Measurements from ENCODE around the gene ODAD4.

The ODAD4 gene

DNA sequence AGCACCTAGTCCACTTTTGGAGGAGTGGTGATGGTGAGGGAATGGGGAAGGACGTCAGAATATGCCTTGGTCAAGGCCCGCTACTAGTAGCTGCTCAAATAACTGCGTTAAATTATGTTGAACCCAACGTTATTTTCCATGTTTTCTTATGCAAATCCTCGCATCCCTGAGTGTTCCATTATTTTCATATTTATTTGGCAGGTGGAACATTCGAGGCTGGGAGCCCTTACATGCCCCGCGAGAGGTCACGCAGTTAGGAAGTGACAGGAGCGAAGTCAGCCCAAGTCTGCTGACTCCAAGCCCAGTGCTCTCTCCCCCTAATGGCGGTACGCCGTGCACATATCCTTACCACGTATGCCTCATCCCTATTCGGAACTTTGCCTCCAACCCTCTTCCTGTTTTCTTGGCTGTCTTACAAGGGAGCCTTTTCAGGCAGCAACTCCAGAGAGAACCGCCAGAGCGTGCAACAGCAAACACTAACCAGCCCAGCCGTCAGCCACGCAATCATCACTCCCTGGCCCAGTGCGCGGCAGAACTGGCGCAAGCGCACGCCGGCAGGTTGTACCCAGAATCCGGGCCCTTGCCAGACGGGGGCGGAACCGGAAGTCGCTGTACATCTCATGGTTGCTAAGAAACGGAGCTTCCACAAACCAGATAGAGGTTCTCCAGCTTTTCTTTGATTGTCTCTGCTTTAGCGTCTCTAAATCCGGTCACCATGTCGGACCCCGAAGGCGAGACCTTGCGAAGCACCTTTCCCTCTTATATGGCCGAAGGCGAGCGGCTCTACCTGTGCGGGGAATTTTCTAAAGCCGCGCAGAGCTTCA lies at the start of gene ODAD4:
Gene ODAD4 (plus strand): TSS at position 609 of the 824 bp plus-strand sequence. CDS start 107 bp downstream, at position 716.
- peak; percentile 97 for DNase-seq (ENCODE audit: low spot score)

DNA sequence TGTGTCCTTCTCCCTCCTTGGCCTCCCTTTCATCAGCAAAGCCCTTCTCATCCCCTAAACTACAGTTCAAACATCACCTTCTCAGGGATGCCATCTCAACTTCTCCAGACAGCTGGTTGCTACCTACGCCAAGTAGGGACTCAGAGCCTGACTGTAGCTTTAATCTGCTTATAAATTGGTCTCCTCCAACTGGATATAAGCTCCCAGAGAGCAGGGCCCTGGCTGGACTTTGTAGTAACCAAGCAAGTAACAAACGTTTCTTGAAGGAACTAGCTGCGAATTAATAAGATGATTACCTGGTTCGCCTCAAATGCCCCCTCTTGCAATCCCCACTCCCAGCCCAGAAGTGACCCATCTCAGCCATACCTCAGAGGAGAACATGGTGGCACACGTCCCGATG lies 47.7 kb upstream of the ODAD4 start:
- no peak for DNase-seq (ENCODE audit: low spot score)

DNA sequence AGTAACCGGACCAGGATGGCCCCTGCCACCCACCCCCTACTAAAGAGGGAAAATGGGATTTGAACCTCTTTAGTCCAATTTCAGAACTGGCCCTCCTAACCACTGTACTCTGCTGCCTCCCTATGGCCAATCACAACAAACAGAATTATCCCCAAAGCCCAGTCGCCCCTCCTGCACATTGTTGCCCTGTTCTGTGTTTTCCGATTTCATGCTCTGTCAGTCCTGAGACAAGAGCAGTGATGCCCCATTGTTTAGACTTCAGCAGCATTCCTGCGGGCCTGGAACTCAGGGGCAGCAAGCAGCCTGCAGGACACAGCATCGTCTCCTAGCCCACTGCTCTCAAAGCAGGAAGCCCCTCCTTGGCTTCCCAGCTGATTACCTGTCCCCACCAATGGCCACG lies 44.7 kb upstream of the ODAD4 start:
- no peak for DNase-seq (ENCODE audit: low spot score)

- no peak for DNase-seq (ENCODE audit: low spot score)
These were observed 42.0 kb upstream of the ODAD4 start for GRCh38 chr17:41888332-41888965.

- DNase-seq (ENCODE audit: low spot score), result no peak
These were observed 39.0 kb upstream of the ODAD4 start for GRCh38 chr17:41891135-41892020.

DNA sequence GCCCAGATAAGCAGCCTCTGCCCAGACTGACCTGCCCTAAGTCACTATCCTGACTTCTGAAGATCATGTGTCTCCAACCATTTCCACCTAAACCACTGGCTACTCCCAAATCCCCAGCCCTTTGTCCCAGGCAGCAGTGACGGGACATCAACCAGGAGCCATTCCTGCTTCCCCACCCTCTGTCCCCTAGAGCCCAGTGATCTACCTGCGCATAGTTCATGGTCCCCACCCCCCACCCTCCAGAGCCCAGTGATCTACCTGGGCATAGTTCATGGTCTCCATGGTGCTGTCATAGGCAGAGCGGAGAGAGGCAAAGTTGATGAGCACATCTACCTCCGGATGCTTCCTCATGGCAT lies 38.4 kb upstream of the ODAD4 start:
- no peak for DNase-seq (ENCODE audit: low spot score)

- DNase-seq (ENCODE audit: low spot score), result no peak
These were observed 37.0 kb upstream of the ODAD4 start for GRCh38 chr17:41893384-41893783.

DNA sequence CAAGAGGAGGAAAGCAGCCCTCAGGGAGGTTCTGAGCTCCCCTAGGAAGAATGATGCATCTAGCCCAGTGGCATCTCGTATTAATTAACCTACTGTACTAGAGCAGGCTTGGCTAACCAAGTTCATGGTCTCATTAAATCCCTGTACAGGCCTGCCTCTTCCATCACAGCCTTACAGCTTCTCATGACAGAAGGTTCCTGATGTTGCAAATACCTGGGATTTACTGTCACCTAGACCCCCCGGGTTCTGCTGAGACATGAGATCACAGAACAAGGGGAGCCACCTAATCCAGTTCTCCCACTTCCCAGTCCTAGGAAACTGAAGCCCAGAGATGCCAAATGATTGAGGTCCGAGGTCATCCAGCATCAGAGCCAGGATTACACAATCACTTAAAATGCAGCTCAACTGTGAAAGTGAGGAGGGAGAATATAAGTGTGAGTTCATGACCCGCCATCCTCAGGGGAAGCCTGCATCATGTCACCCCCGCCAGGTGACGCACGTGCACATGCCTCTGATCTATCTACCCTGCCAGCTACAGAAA lies 35.6 kb upstream of the ODAD4 start:
- peak; percentile 64 for DNase-seq (ENCODE audit: low spot score)

- no peak for DNase-seq (ENCODE audit: low spot score)
These were observed 34.8 kb upstream of the ODAD4 start for GRCh38 chr17:41895617-41896016.

DNA sequence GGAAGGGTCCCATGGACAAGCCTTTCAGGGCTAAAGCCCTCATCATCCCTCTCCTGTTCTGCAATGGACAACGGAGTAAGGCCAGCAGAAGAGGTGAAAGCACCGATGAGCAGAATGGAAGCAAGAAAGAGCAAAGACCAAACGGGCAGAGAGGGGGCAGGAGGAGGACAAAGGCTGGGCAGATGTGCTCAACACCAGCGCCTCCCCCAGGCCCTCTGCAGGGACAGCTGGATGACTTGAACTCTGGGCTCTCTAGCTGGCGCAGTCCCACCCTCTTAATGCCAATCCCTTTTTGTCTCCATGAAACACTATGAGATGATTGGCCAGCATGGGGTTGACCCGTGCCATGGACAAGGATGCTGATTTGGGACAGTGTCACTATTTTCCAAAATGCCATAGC lies 33.7 kb upstream of the ODAD4 start:
- DNase-seq (ENCODE audit: low spot score), result no peak

DNA sequence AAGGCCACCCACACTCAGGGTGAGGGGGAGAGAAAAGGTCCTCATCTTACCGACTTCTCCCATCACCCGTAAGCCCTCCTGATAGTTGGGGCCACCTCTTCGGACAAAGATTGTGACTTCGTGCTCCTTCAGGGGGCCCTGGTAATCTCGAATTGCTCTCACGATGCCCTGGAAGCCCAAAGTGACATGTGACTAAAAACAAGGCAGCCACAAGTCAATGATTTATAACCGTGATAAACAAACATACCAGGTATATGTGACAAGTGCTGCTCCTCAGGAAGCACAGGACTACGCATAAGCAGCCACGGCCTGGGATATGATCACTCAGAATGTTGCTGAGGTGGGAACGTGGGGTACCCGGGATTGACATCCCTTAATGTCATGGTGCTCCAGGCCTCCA lies 28.8 kb upstream of the ODAD4 start:
- no peak for DNase-seq (ENCODE audit: low spot score)

- no peak for DNase-seq (ENCODE audit: low spot score)
These were observed 26.1 kb upstream of the ODAD4 start for GRCh38 chr17:41904242-41904841.

DNA sequence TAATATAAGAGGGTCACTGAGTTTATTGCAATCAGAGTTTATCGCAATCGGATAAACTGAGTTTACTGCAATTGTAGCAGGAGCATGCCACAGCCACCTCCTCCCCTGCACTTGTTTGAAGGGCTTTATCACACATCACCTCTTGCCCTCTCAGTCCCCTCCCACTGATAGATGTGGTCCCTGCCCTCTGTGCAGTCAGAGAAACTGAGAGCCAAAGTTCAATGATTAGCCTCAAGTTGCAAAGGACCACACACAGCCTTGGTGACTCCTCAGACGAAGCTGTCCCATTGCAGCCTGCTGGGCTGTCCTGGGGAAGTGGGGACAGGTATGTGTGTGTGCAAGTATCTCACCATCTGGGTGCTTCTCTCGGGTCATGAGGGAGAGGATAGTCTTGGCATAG lies 25.2 kb upstream of the ODAD4 start:
- DNase-seq (ENCODE audit: low spot score), result no peak

GRCh38 chr17:41906465-41907184 lies 23.8 kb upstream of the ODAD4 start:
- DNase-seq (ENCODE audit: low spot score), result no peak

- peak; percentile 50 for DNase-seq (ENCODE audit: low spot score)
These were observed 23.2 kb upstream of the ODAD4 start for GRCh38 chr17:41907185-41907556.

DNA sequence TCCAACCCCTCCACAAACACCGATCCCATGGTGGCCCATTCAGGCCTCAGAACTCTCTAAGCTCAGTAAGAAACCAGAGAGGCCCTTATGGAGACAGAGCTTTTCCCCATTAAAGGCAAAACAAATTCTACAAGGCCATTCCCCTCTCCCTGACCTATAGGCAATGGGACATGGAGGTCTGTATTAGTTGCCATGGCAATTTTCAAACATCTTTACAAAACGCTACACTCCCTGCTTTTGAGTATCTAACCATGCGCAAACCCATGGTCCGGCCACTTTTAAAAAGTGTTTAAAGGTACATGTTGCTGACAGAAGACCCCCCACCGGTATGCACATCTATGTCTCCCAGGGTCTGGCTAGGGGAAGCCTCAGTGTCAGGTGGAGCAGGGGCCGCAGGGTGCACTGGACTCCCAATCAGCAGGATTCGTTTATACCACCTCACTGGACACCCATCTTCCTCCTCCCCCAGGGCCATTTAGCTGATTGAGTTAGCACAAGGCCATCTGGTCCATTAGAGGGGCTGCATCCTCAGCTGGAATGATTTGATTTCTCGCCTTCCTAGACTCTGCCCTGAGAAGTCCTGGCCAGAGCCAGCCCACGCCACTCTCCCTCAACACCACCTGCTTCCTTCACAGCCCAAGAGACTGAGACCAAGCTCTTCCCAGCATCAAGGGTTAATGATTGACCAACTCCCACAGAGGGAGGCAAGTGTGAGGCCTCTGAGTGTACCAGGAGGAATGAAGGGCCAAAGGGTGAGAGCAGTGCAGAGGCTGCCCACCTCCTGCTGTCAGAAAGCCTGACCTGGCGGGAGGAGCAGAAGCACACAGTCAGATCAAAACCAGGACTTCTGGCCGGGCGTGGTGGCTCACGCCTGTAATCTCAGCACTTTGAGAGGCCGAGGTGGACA lies 22.5 kb upstream of the ODAD4 start:
- DNase-seq (ENCODE audit: low spot score), result peak; percentile 29

DNA sequence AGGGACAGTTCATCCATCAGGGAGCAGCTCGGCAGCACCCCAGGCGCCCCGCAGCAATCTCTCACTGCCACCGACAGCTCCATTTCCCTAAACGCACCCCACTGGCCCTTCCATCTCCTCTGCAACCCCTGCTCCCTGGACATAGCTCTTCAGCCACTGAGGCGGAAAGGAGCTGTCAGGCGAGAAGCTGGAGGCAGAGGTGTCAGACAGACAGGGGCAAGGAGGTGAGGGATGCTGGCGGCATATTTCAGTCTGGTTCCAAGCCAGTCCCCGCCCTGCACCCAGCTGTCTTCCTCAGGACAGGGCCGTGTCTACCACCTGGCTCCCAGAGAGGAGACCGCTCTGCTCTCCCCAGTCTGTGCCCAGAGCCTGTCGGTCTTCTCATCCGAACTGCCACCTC lies 21.3 kb upstream of the ODAD4 start:
- no peak for DNase-seq (ENCODE audit: low spot score)

- peak; percentile 88 for DNase-seq (ENCODE audit: low spot score)
These were observed 19.6 kb upstream of the ODAD4 start for GRCh38 chr17:41910701-41911391.

DNA sequence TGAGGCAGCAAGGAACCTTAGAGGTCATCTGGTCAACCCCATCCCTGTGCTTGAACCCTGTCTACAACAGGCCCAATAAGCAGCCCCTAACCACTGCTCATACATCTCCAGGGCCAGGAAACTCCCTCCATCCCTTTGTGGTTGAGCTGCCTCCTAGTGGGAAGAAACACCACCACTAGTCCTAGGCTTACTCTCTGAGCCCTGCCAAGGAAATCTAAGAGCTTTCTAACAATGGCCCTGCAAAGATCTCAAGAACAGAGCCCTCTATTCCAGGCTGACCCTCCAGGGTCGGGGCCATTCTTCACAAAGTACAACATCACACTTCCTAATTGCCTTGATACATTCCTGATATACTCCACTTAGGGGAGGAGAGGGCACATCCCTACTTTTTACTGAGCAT lies 17.5 kb upstream of the ODAD4 start:
- no peak for DNase-seq (ENCODE audit: low spot score)

GRCh38 chr17:41913798-41914197 lies 16.6 kb upstream of the ODAD4 start:
- DNase-seq (ENCODE audit: low spot score), result no peak
